Hypothalamus (tissue), 51 donors: Measurements from ENCODE around the gene SCAI.
"Not testable (repeated sequence)": the region's sequence is repeated elsewhere in the genome, so short reads cannot be mapped to it uniquely, and the experiment has no call there.

Experiments
- DNase-seq, 51 donors: peaks; one replicate each; lab custom pipeline; 2025; lab: John Stamatoyannopoulos, UW

SCAI gene

GRCh38 chr9:125150349-125151245, 7.3 kb upstream of the SCAI start:
- no peak for DNase-seq

DNA sequence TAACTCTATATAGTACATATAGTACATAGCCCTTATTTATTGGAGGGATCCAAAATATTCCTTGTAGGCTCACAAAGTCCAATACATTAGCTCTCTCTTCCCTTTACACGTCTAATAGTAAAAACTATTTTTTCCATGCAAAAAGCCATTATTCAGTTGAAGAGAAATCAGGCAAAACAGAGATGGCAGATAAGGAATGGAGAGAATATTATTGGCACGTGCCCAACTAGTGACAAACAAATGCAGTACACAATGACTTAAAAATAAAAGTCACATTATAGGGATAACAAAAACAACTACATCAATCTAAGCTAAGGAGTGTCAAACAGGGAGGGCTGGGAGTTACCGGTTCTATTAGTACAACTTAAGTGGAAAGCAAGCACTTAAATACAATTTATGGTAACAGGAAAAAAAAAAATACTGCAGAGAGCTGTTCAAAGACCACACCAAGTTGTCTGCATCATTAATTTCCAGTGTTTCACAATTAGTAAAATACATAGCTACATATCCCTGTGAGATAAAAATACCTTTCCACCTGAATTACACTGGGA, 4.1 kb upstream of the SCAI start:
- DNase-seq, result no peak

- no peak for DNase-seq
Measured at GRCh38 chr9:125146247-125146646, 2.9 kb upstream of the SCAI start.

GRCh38 chr9:125145425-125145824, 2.1 kb upstream of the SCAI start:
- no peak for DNase-seq

GRCh38 chr9:125142560-125143376, 560 bp downstream of the SCAI start:
- DNase-seq, result peak in 7 of 51 donors; percentile 4 to 33 (median 11)

DNA sequence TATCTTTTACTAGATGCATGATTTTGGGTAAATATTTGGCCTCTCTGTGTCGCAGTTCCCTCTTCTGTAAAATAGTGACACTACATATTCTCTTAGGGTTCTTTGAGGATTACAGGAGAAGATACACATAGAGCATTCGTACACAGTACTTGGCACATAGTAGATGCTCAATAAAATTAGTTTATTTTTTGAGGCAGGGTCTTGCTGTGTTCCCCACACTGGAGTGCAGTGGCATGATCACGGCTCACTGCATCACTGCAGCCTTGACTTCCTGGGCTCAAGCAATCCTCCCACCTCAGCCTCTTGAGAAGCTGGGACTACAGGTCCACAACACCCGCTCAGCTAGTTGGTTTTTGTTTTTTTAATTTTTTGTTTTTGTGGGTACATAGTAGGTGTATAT, 1.6 kb downstream of the SCAI start:
- no peak for DNase-seq

DNA sequence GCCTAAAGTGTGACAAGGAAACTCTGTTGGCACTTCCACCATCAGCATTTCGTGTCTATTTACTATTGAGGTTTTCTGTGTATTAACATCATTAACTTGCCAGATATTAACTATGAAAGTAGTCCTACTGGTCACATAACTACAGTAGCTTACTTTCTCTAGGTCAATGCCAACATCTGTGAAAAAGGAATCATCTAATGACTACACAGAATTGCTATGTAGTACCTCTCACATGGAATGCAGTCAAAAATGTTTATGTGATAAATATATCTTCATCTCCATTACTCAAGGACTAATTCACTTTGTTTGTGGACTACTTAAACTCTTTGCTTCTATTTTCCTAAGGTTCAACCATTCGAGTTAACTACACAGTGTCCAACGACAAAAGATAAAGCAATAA, 2.1 kb downstream of the SCAI start:
- no peak for DNase-seq

- DNase-seq, result no peak
Measured at GRCh38 chr9:125140576-125140975, 2.8 kb downstream of the SCAI start.

DNA sequence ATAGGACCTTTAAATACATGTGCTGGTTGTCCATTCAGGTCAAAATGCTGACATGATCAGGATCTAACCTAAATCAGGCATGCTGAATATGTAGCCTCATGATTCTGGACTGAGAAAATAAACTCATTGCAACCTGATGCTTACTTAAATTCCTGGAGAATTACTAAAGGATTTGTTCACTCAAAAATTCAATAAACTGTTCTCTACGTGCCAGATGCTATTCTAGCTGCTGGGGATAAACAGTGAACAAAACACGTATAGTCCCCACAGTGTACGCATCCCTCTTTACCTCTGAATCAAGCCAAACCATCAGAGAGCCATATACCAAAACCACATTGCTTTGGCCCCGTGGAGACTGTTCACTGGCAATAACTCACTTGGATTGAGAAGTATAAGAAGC, 6.1 kb downstream of the SCAI start:
- no peak for DNase-seq

DNA sequence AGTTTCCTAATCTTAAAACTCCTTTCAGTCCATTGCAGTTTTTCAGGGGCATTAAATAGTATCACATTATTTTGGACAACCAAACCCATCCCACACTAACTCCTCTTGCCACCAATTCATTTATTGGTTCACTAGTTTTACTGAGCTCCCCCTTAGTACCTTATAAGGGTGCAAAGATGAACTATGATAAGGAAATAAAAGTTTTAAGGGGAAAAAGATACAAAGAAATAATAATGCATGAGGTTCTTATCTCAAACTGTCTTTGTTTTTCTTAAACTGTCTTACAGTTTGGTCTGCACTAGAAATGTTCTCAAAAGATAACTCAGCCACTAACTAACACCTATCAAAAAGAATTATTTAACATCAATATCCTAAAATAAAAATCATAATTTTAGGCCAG, 8.4 kb downstream of the SCAI start:
- DNase-seq, result no peak

- DNase-seq, result no peak
Measured at GRCh38 chr9:125133403-125134329, 9.7 kb downstream of the SCAI start.

- DNase-seq, result no peak
Measured at GRCh38 chr9:125131778-125132177, 11.6 kb downstream of the SCAI start.

GRCh38 chr9:125126019-125126746, 17.1 kb downstream of the SCAI start:
- DNase-seq, result peak in 35 of 51 donors; percentile 3 to 78 (median 33)

DNA sequence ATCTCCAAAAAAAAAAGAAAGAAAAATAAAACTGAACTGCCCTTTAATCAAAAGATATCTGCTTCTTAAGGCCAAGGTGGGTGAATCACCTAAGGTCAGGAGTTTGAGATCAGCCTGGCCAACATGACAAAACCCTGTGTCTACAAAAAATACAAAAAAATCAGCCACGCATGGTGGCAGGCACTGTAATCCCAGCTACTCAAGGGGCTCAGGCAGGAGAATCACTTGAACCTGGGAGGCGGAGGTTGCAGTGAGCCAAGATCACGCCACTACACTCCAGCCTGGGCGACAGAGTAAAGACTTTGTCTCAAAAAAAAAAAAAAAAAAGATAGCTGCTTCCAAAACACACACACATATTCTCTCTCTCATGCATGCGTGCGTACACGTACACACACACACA, 17.8 kb downstream of the SCAI start:
- DNase-seq, result no peak

DNA sequence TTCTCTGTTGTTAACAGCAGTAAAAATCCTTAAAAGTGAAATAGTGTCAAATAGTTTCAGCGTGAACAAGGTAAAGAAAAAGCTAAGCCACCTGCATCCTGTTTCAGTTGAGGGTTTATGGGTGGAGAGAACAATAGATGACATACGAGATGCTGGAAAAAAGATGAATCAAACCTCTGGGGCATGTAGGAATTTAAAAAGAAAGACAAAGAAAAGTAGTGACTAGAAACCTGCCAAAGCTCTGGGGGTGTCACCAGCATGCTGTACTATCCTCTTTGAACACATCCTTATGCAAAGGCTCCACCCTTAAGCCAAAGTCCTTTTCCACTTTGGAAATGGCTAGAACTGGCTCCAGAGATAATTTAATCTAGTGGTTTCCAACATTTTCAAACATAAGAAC, 22.2 kb downstream of the SCAI start:
- DNase-seq, result no peak

DNA sequence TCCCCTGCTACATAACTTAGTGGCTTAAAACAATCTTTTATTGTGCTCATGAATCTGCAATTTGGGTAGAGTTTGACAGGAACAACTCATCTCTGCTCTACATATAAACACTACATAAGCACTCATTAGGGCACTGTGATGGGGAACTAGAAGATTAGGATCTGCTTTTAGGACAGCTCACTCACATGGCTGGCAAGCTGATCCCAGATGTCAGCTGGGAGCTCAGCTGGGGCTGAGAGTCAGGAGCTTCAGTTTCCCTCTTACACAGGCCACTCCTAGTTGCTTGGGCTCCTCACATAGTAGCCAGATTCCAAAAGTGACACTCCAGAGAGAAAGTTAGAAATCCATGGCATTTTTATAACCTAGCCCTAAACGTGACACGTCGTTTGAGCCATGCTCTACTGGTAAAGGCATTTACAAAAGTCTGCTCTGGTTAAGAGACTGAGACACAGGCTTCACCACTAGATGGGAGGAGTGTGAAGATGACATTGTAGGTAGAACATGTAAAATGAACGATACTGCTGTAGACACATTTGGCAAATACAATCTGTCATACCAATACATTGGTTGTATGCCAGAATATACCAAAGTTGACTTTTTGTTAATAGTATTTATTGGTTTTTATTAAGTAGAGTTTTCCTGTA, 23.6 kb downstream of the SCAI start:
- DNase-seq, result no peak

DNA sequence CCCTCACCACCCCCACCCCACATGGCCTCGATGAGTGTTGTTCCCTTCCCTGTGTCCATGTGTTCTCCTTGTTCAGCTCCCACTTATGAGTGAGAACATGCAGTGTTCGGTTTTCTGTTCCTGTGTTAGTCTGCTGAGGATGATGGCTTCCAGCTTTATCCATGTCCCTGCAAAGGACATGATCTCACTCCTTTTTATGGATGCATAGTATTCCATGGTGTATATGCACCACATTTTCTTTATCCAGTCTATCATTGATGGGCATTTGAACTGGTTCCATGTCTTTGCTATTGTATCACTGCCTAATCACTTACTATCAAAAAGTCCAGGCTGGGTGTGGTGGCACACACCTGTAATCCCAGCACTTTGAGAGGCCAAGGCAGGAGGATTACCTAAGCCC, 24.6 kb downstream of the SCAI start:
- DNase-seq, result not testable (repeated sequence)

DNA sequence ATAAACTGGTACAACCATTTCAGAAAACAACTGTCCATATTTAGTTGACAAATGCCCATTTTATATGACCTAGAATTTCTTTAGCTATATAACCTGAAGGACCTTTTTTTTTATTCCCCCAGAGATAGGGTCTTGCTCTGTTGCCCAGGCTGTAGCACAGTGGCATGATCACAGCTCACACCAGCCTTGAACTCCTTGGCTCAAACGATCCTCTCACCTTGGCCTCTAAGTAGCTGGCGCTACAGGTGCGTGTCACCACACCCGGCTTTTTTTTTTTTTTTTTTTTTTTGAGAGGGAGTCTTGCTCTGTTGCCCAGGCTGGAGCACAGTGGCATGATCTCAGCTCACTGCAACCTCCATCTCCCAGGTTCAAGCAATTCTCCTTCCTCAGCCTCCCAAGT, 28.8 kb downstream of the SCAI start:
- DNase-seq, result not testable (repeated sequence)

- no peak for DNase-seq
Measured at GRCh38 chr9:125110464-125110863, 32.9 kb downstream of the SCAI start.
